ENCODE measurements around the gene ATP13A4.

Gene ATP13A4

DNA sequence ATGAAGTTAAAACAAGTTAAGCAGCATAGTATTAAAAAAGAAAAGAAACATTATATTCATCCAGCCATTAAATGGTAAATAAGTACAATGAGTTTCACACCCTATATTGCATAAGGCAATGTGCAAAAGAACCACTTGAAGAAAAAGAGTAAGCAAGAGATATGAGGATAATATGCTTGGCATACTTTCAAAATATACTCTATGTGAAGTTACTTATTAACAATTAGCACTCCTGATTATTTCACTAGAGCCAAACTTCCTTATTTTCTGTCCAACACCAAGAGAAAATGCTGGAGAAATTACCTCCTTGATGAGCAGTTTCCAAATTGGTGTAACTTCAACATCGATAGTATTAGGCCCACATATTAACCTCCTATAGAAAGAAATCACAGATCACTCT lies 63.7 kb downstream of the ATP13A4 start:
- no peak for DNase-seq (ENCODE audit: low read depth)

DNA sequence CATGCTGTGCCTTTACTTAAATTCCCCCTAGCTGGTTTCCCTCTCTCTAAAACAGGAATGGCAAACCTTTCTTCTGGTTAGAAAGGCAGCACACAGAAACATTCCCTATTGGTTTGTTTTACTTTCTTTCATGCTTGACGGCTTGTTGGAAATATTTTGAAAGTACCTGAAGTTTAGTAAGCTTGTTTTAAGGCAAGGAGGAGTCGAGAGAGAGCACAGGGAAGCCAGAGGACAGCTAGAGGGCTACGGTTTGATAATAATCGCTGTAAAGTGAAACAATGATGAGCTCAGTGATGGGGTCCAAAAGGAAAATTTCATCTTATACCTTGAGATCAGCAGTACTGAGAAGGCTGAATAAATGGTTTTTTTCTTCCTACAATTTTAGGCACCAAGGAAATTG lies 64.1 kb downstream of the ATP13A4 start:
- no peak for DNase-seq (ENCODE audit: low read depth)

DNA sequence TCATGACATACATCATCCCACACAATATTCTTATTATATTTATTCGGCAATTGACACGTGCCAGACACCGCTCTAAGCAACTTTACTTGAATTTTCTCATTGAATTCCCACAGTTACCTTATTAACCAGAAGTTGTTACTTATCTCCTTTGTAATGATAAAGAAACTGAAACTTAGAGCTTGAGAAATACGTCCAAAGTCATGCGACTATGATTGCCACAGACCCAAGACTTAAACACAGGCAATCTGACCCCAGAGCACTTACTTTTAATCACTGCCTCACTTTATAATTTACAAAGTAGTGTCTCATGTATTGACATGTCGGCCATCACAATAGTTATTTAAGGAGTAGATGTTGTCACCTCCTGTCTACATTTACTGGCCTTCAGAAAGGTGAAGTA lies 64.7 kb downstream of the ATP13A4 start:
- no peak for DNase-seq (ENCODE audit: low read depth)

- no peak for DNase-seq (ENCODE audit: low read depth)
These were observed 66.0 kb downstream of the ATP13A4 start for GRCh38 chr3:193488741-193489140.

GRCh38 chr3:193483988-193484539 lies 70.6 kb downstream of the ATP13A4 start:
- no peak for DNase-seq (ENCODE audit: low read depth)

GRCh38 chr3:193481436-193481835 lies 73.3 kb downstream of the ATP13A4 start:
- no peak for DNase-seq (ENCODE audit: low read depth)

DNA sequence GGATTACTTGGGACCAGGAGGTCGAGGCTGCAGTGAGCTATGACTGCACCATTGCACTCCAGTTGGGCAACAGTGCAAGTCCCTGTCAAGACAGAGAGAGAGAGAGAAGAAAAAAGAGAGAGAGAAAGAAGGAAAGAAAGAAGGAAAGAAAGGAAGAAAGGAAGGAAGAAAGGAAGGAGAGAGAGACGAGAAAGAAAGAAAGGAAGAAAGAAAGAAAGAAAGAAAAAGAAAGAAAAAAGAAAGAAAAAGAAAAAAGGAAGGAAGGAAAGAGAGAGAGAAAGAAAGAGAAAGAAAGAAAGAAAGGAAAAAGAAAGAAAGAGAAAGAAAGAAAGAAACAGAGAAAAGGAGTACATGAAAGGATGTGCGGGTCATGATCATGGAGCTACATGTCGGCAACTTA lies 80.2 kb downstream of the ATP13A4 start:
- no peak for DNase-seq (ENCODE audit: low read depth)

GRCh38 chr3:193470710-193471109 lies 84.0 kb downstream of the ATP13A4 start:
- DNase-seq (ENCODE audit: low read depth) = no peak

- no peak for DNase-seq (ENCODE audit: low read depth)
These were observed 88.6 kb downstream of the ATP13A4 start for GRCh38 chr3:193465992-193466608.

GRCh38 chr3:193464889-193465288 lies 89.8 kb downstream of the ATP13A4 start:
- DNase-seq (ENCODE audit: low read depth) = no peak

- DNase-seq (ENCODE audit: low read depth) = no peak
These were observed 97.2 kb downstream of the ATP13A4 start for GRCh38 chr3:193457526-193457925.

GRCh38 chr3:193452338-193452737 lies 102.4 kb downstream of the ATP13A4 start:
- DNase-seq (ENCODE audit: low read depth) = no peak

GRCh38 chr3:193451902-193452301 lies 102.8 kb downstream of the ATP13A4 start:
- no peak for DNase-seq (ENCODE audit: low read depth)

- DNase-seq (ENCODE audit: low read depth) = no peak
These were observed 107.6 kb downstream of the ATP13A4 start for GRCh38 chr3:193446965-193447602.

- no peak for DNase-seq (ENCODE audit: low read depth)
These were observed 115.3 kb downstream of the ATP13A4 start for GRCh38 chr3:193439423-193439822.

DNA sequence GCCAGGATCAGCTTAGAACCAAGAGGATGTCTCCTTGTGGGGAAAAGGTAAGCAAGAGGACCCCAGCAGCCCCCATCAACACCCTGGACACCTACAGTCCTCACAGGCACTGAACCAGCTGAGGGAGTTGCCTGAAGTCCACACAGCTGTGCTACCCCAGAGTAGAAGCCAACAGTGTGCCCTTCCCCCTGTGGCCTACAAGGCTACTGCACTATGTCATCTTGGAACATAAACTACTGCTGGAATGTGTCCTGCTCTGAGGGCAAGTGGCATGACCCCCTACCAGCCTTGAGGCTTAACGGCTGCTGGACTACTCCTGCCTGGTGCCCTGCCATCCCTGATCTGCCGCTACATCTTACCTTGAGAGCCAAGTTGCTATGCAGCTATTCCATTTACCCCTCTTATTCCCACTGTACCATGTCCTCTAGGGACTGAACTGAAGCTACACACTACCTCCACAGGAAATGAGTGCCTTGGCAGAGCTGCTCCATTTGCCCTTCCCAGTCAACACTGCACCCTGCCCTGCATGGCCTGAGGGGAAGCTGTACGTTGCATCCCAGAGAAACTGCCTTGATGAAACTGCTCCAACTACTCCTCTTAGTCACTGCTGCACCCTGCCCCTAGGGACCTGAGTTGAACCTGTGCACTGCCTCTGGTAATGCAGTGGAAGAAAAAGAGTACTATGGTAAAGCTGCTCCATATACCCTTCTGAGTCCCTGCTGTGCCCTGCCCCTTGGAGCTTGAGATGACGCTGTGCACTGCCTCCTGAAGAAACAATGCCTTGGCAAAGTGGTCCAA lies 135.9 kb downstream of the ATP13A4 start:
- no peak for DNase-seq (ENCODE audit: low read depth)

DNA sequence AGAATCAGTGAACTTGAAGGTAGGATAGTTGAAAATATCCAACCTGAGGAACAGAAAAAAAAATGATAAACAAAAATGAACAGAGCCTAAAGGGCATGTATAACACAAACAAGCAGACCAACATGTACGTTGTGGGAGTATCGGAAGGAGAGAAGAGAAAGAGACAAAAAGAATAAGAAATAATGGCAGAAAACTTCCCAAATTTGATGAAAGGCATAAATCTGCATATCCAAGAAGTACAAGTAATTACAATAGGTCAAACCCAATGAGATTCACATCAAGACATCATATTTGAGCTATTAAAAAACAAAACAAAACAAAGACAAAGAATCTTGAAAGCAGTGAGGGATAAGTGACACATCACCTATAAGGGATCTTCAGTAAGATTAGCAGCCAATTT lies 138.1 kb downstream of the ATP13A4 start:
- no peak for DNase-seq (ENCODE audit: low read depth)

GRCh38 chr3:193407688-193408087 lies 147.0 kb downstream of the ATP13A4 start:
- DNase-seq (ENCODE audit: low read depth) = no peak

- DNase-seq (ENCODE audit: low read depth) = no peak
These were observed 147.6 kb downstream of the ATP13A4 start for GRCh38 chr3:193407112-193407511.

- no peak for DNase-seq (ENCODE audit: low read depth)
These were observed 151.4 kb downstream of the ATP13A4 start for GRCh38 chr3:193403307-193403706.

GRCh38 chr3:193400304-193400703 lies 154.4 kb downstream of the ATP13A4 start:
- no peak for DNase-seq (ENCODE audit: low read depth)

- DNase-seq (ENCODE audit: low read depth) = peak; percentile 1
These were observed 158.0 kb downstream of the ATP13A4 start for GRCh38 chr3:193396451-193397244.

Measured in amniotic epithelial cell (primary cell).